GM21825 (cell line): ENCODE data around the gene AATK.

ENCODE experiments used
- ATAC-seq: cut with Tn5 transposase; IDR thresholded peaks from one replicate; pipeline ENCODE4 v1.9.1; 2021; ENCODE audit warnings: mild to moderate bottlenecking, moderate library complexity; ENCODE audit not compliant: unreplicated experiment

Gene AATK

DNA sequence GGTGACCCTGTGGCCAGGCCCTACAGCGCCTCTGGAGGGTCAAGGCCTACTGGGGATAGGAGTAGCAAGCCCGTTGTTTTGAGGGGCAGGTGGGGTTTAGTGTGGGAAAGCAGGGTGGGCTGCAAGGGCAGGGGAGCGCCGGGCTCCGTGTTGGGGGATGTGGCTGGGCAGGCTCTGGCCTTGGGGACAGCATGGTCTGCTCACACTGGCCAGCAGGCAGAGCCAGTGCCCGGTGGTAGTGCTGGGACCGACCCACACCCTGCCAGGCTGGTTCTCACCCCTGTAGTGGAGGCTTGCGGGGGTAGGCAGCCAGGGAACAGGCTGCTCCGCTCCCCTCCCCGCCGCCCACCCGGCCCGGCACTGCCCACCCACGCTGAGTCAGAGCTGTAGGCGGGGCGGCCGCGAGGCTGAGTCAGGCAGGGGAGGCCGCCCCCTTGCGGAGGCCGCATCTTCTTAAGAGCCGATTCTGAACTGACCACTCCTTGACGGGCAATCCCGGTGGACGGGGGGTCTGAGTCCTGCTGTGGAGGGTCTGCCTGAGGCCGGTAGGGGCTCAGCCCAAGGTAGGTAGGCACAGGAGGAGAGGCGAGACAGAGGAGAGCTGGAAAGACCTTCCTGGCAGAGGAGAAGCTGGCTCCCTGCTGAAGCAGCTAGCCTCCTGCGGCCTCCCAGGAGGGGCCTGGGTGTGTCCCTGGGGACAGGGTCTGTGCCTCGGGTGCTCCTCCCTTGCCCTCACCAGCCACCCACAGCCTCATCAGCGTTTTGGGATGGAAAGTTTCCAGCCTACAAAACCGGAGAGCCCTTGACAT, 68.7 kb downstream of the AATK start:
- no peak for ATAC-seq

DNA sequence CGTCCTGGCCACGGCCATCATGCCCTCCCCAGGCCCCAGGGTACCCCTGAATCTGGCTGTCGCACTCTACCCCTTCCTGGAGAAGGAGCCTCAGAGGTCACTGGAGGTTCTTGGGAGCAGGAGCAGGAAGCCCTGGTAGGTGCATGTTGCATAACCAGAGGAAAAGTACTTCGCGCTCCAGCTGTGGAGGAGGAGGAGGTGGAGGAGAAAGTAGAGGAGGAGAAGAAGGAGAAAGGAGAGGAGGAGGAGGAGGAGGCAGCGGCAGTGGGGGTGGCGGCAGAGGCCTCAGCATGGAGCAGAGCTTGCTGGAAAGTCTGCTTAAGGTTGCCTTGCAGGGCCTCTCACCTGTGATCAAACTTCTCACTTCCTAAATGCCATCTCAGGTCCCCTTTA, 69.3 kb downstream of the AATK start:
- no peak for ATAC-seq

DNA sequence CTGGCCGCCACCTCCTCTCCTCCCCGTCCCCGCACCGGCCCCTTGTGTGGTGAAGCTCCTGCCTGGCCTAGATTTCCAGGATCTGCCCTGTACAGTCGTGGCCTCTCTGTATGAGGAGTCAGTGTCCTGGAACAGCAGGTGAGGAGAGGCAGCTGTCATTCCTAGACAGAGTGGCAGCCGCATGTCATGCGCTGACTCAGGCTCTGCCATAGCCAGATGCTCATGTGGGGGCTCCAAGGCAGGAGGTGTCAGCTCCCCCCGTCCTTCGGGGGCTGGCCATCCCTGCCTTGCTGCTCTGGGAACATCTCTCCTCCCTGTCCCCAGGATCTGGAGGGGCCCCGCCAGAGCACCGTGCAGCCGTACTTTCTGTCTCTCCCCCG, 70.6 kb downstream of the AATK start:
- no peak for ATAC-seq

DNA sequence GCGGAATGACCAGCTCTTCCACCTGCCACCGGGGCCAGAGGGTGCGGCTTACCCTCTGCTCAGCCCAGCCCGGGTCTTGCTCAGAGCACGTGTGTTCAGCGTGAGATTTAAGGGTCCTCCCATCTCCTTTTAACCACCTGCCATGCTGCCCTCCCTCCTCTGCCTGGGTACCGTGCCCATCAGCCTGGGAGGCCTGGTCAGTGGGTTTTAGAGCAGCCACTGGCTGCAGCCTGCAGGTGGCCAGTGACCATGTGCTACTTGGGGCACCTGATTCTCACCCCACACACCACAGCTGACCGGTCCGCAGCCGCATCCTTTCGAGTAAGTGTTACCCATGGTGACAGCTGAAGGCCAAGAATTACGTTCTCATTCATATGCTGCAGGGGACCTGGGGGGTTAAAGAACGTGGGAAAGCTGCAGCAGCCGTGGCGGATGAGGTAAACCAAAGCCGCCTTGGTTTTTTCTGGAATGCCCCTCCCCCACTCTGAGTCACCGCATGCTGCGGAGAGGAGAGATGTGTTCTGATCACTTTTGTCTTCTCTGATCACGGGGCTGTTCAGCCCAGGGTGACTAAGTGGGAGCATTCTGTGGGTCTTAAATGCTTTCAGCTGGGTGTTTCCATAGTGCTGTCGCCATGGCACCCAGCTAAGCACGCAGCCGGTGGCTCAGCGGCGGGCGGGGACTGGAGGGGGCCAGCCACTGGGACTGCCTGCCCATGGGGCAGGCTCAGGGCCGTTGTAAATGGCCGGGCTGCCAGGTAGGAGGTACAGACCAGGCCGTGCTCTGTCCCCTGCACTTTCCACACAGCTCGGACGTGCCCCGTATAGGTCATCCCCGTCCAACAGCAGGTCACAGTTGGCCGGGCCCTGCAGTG, 71.3 kb downstream of the AATK start:
- no peak for ATAC-seq

DNA sequence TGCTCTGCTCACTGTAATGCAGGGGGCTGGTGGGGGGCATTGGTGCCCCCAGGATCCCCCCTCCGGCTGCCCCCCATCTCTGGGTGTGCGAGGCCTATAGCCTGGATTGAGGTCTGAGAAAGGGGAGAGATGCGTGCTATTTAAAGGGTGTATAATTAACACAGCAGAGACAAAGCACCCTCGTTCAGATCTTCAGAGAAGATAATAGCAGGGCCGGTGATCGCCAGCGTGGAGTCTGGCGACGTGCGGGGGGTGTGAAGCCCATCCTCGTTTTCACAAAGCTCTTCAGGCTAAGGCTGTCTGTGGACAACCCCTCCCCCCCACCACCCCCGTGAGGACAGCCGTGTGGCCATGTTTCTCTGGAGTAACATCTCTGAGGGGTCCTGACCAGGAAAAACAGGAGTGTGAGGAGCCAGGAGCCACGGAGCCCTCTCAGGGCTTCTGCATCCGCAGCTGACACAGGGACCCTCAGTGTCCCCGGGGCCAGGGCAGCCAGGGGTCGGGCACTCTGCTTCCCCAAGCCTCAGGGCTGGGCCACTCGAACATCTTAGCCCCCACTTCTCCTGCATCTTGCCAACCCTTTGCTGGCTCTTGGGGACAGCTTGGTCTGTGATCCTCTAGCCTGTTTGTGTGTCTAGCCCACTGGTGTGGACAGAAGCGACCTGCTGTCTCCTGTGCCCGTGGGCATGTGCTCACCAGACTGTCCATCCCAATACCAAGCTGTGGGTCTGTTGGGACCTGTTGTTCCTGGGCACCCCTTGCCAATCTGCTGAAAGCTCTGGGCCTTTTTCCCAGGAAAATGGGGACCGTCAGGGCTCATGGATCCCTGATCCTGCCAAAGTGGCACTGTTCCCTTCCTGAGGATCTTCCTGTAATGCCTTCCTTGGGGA, 72.2 kb downstream of the AATK start:
- ATAC-seq = no peak

DNA sequence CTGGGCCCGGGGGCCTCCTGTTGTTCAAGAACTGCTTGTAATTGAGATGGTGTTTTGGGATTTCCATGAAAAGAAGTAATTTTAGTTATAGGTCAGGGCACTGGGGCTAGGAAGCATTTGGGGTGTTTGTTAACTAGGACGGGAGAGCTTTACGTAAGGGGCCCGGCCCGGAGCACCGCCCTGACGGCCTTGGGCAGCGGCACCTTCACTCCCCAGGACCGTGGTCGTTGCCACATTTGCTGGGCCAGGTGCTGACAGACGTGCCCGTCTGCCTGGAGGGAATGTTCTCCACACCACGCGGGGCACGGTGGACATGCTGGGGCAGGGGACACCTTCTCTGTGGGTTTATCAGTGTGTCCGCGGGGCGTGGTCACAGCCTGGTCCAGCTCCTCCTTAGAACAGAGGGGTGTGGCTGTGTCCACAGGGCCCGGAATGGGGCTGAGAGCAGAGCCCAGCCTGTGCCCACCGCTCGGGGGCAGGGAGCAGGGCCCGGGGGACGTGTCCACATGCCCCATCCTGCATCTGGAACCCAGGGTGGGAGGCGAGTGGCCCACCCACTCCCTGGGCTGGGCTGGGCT, 73.4 kb downstream of the AATK start:
- no peak for ATAC-seq

DNA sequence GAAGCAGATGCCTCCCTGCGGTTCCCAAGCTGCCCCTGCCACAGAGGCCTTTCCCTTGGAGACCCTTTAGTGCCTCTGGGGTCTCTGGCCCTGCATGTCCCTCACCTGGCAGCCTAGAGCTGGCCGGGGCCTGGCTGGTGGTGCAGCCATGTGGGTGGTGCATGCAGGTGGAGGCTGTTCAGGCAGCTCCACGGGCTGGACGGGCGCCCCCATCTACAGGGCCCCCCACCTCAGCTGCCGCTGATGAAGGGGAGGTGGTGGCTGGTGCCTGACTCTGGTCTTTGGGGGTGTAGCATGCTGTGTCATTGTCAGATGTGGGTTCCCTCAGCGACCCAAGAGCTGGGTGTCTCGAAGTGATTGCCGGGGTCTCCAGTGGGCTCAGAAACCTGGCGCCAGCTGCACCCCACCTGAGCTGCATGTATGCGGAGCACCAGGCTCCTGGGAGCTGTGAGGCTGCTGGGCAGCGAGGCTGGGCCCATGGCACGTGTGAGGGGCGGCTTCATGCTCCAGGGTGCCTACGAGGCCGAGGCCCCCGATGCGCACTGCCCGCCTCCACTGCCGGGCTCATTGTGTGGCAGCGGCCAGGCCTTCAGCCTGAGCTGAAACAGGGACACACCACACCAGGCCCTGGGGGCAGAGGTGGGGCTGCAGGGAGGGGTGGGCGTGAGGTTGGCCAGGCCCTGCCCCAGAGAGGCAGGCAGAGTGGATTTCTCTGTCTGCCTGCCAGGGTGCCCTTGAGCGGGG, 74.1 kb downstream of the AATK start:
- no peak for ATAC-seq

DNA sequence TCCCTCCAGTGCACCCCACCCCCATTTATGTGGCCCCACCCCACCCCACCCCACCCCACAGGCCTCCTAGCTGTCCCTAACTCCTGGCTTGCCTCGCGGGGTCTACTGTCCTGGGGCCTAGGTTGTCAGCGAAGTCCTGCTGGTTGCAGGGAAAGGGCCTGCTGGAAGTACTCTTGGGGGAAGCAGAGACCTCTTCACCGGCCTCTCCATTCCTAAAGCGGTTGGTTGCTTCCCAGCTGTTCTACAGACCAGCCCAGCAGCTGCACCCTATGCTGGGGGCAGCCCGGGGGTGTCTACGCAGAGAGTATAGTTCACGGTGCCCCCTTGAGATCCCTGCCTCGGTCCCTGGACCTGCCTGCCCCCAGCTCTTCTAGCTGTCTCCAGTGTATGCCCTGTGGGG, 74.9 kb downstream of the AATK start:
- ATAC-seq = no peak

DNA sequence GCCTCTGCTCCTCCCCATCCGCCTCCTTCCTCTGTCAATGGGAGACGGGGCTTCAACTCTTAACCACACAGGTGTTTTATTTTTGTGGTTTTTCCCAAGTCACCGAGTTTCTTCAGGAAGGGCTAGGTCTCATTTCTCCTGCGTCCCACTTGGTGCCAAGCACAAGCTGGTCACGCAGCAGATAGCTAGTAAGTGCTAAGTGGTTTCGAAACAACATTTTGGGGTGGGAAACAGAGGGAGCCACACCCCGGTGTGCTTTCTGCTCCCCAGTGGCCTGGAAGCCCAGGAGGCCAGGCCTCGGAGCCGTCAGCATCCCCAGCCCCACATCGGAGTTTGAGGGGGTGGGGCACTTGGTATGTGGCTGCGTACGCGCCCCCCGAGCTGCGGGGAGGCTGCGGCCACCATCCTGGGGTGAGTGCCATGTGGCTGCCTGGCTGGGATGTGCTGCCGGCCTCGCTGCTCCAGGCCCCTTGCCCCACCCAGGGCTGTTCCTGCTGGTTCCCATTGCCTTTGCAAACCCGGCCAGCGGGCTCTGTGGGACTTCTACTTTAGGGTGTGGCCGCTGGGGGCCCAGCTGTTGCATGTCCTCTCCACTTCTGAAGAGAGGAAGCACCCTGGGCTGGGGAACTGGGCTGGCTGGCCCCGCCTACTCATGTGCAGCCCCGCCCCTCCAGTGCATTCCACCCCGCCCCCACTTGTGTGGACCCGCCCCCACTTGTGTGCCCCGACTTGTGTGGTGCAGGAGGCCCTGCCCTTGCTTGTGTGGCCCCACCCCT, 75.5 kb downstream of the AATK start:
- ATAC-seq = no peak

DNA sequence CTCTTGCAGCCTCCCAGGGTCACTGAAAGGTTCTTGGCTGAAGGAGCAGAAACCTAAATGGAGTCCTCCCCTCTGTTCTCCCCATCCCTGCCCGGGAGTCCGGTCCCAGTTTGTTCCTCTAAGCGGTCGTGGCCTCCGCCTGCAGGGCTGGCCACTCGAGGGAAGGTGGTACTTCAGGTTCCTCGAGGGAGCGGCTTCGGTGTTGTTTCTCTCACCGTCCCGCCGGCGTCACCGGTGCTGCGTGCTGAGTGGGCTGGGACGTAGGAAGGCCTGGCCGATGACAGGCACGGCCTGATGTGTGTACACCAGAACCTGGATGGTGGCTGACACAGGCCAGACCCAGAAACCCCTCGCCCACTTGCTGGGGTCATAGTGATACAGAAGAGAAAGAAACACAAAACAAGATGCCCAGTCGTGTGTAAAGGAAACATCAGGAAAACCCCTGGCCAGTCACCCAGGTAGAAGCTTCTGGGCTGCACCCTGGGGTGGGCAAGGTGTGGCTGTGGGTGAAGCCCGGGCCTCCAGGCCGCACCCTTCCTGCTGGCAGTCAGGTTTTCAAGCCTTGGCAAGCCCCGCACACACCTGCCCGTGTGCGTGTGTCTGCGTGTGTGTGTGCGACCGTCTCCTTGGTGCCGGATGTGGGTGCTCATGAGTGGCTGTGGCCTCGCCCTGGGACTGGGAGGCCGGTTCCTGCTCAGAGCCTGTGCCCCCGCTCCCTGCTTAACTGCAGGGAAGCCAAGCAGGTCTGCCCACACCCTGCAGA, 79.1 kb downstream of the AATK start:
- ATAC-seq = no peak

DNA sequence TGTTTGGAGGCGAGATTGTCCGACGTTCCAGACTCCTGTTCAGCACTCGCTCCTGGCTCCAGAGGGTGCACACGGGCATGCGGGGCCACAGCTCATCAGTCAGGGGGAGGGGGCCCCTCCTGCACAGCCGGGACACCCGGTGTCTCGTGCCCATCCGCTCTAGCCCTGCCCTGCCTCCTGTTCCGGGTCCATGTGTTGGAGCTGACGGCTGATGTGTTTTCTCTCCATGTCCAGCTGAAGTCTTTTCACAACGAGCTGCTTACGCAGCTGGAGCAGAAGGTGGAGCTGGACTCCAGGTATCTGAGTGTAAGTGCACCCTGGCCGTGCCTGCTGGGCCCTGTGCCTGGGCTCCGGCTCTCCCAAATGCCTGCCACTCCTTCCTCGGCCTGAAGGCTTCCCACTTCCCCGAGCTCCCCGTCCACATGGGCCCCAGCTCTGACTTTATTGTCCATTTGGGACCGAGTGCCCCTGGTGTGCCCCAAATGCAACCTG, 80.6 kb downstream of the AATK start:
- no peak for ATAC-seq

DNA sequence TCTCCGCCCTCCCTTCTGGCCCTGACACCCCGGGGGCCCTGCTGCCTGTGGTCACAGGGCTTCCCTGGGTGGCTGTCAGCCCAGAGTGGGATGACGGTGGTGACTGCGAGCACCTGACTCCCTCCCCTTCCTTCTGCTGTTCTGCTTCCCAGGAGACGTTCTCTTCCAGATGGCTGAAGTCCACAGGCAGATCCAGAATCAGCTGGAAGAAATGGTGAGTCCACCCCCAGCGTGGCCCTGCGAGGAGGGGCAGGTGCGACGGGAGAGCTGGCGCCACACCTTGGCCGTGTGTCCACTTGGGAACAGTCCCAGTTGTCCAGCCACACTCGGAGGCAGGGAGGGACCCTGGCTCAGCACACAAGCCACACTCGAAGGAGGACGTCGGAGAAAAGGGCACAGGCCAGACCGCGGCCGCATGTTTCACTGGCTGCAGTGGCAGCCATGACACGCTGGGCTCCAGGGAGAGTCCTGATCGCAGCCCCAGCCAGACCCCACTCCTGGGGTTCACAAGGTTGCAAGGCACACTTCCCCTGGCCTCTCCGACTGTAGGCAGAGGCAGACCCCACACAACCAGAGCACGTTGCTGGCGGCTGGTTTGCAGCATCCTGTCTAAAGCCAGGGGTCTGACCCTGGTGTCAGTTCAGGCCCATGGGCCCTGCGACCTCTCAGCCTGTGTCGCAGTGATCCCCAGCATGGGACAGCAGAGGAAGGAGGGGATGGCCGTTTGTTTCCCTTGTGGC, 81.2 kb downstream of the AATK start:
- no peak for ATAC-seq

DNA sequence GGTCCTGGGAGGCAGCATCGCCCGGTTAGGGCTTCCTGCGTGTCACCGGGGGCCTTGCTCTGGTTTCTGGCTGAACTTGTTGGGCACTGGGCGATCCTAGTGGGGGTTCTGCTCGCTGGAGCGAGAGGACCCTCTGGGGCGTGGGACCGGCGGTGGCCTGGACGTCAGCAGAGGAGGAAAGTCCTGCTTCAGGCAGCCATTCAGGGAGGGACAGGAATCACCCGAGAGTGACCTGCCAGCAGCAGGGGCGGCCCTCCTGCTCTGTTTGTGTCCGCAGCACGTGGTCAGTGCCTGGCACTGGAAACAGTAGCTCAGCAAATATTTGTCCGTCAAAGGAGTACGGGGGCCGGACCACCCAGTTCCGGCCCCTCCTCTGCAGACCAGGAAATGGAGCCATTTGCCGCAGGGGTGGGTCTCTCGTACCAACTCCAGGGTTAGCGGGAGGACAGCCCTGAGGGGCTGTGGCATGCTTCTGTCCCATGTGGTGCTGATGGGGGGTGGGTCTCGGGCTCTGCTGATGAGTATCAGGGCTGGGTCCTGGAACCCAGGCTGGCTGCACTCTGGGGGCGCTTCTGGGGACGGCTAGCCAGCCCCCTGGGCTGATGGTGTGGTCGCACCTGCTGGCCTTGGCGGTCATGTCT, 82.8 kb downstream of the AATK start:
- ATAC-seq = no peak

DNA sequence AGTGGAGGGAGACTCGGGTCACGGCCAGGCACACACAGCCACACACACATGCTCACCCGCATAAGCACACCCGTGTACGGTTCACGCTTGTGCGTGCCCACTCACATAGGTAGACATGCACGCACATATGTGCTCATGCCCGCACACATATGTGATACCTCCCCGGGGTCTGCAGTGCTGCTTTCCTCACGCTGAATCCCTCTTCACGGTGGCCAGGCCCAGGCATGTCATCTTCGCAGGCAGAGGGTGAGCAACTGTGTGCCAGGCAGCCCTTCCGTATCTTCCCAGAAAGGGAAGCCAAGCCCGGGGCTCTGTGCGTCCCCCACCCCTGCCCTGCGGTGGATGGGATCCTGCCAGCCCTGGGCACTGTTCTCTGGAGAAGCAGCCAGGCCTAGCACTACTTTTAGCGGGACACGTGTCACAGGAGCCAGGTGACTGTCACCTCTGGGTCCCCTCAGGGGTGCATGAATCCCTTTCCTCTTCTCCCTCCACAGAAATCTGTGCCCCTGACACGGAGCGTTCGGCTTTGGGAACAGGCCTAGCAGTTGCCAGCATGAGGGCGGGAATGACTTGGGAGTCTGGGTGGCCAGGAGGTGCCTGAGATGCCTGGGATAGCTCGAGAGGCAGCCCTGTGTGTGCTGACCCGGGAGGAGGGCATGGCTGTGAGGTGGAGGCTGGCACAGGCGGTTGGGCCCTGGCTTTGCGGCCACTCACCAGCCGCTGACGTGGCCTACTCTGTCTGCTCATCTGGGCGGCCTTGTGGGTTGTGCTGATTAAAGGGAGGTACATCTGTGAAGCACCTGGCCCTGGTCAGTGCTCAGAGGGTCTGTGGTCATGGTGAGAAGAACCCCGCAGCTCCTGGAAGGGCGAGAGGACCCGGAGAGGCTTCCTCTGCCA, 83.6 kb downstream of the AATK start:
- no peak for ATAC-seq

DNA sequence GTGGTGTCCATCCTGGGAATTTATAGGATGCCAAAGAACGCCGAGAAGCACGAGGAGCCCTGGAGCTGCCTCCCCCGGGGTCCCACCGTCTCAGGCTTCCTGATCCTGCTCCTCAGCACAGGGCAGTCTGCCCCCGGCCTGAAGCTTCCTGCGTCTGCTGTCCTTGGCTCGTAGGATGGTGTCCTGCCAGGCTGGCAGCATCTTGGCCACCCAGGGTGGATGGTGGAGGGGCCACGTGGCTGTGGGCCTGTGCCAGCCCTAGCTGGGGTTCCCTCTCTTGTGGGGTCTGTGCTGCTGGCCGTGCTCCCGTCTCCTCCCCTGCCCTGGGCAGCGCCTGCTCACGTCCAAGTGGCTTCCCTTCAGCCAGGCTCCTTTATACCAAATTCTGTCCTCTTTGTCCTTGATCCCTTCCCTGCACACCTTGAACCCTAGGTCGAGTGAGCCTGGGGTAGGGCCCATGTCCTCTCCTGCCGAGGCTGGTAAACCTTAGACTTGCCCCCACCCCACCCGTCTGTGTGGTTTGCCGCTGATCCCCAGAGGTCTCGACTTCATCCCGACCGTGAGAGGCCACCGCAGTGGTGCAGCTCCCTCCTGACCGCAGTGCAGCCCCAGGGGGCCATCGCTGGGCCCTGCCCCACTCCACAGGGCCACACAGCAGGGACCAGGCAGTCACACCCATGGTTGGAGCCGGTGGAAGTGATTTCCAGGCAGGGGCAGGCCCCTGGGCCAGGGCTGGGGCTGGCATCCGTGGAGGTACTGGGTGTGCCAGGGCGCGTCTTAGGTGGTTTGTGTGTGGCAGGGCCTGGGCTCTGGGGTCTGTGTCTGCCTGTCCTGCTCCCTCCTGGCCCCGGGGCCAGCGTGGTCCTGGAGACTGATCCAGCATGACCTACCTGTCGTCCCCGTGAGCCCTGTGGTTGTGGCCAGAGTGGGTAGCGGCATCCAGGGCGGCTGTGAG, 84.5 kb downstream of the AATK start:
- no peak for ATAC-seq
